HepG2 (cell line): ENCODE data around the gene ARHGEF40. TPM values are rescaled to one million over a fixed set of nuclear protein-coding genes. Genes with fewer than 3 reads are reported as not detected.

Source experiments
- ARHGAP35 ChIP-seq: sonication (generic); formaldehyde crosslinking; IDR thresholded peaks from 2 replicates; pipeline ENCODE4 v1.9.0; 2022; ENCODE audit warnings: mild to moderate bottlenecking, inconsistent platforms, moderate library complexity, missing genetic modification reagents, borderline replicate concordance
- CERS6 ChIP-seq: sonication (generic); formaldehyde crosslinking; IDR thresholded peaks from 2 replicates; pipeline ENCODE4 v1.5.0; 2020; ENCODE audit warnings: missing genetic modification reagents
- DR1 ChIP-seq: sonication (generic); formaldehyde crosslinking; IDR thresholded peaks from 2 replicates; pipeline ENCODE4 v1.8.0; 2021; ENCODE audit warnings: mild to moderate bottlenecking, missing genetic modification reagents, inconsistent platforms
- FOXC1 ChIP-seq: sonication (generic); formaldehyde crosslinking; IDR thresholded peaks from 2 replicates; pipeline ENCODE4 v1.8.0; 2022; ENCODE audit warnings: mild to moderate bottlenecking, missing genetic modification reagents, borderline replicate concordance
- FOXJ3 ChIP-seq: sonication (generic); formaldehyde crosslinking; IDR thresholded peaks from 2 replicates; pipeline ENCODE4 v1.4.0; 2020; ENCODE audit warnings: missing genetic modification reagents, mild to moderate bottlenecking, borderline replicate concordance
- MIXL1 ChIP-seq: IDR thresholded peaks from 2 replicates; pipeline ENCODE4 v1.6.1; 2016
- NFAT5 ChIP-seq: sonication (generic); formaldehyde crosslinking; IDR thresholded peaks from 2 replicates; pipeline ENCODE4 v1.4.0; 2020; ENCODE audit warnings: missing genetic modification reagents
- RARG ChIP-seq: sonication (generic); formaldehyde crosslinking; IDR thresholded peaks from 2 replicates; pipeline ENCODE4 v1.4.0; 2020; ENCODE audit warnings: low read depth, mild to moderate bottlenecking, missing genetic modification reagents
- THRA ChIP-seq: sonication (generic); formaldehyde crosslinking; IDR thresholded peaks from 2 replicates; pipeline ENCODE4 v1.4.0; 2020; ENCODE audit warnings: missing genetic modification reagents, borderline replicate concordance
- ZBTB25 ChIP-seq: IDR thresholded peaks from 2 replicates; pipeline ENCODE4 v1.6.1; 2018; ENCODE audit warnings: missing genetic modification reagents
- ZBTB42 ChIP-seq: sonication (generic); formaldehyde crosslinking; IDR thresholded peaks from 2 replicates; pipeline ENCODE4 v1.5.0; 2020; ENCODE audit warnings: mild to moderate bottlenecking, missing genetic modification reagents
- ZFP36 ChIP-seq: fragments of 150-350 bp; IDR thresholded peaks from 2 replicates; pipeline ENCODE4 v1.6.1; 2018; ENCODE audit warnings: borderline replicate concordance, low read length, low read depth; ENCODE audit not compliant: partially characterized antibody
- ZNF124 ChIP-seq: sonication (generic); formaldehyde crosslinking; IDR thresholded peaks from 2 replicates; pipeline ENCODE4 v1.4.0; 2020; ENCODE audit warnings: missing genetic modification reagents
- ZNF180 ChIP-seq: sonication (generic); formaldehyde crosslinking; IDR thresholded peaks from 2 replicates; pipeline ENCODE4 v1.4.0; 2020; ENCODE audit warnings: low read depth, missing genetic modification reagents, borderline replicate concordance
- ZNF230 ChIP-seq: sonication (generic); formaldehyde crosslinking; IDR thresholded peaks from 2 replicates; pipeline ENCODE4 v1.4.0; 2020; ENCODE audit warnings: mild to moderate bottlenecking, missing genetic modification reagents
- ZNF354B ChIP-seq: sonication (generic); formaldehyde crosslinking; IDR thresholded peaks from 2 replicates; pipeline ENCODE4 v1.8.0; 2022; ENCODE audit warnings: mild to moderate bottlenecking, missing genetic modification reagents
- ZNF362 ChIP-seq: sonication (generic); formaldehyde crosslinking; IDR thresholded peaks from 2 replicates; pipeline ENCODE4 v1.4.0; 2020; ENCODE audit warnings: missing genetic modification reagents, mild to moderate bottlenecking, borderline replicate concordance
- ZNF564 ChIP-seq: sonication (generic); formaldehyde crosslinking; IDR thresholded peaks from 2 replicates; pipeline ENCODE4 v1.8.1; 2023; ENCODE audit warnings: mild to moderate bottlenecking, missing genetic modification reagents
- ZSCAN12 ChIP-seq: sonication (generic); formaldehyde crosslinking; IDR thresholded peaks from 2 replicates; pipeline ENCODE4 v1.9.0; 2021; ENCODE audit warnings: mild to moderate bottlenecking, missing genetic modification reagents
- polyA plus RNA-seq, 8 experiments: library from polyadenylated mRNA; depleted of rRNA in 3 of 8; stranded (reverse) in 7 of 8; unstranded in 1 of 8; fragments of >200 nt; fragmentation: Illumina TruSeq in 4 of 8; extraction: Trizol in 4 of 8; gene quantifications; 2 replicates each; pipeline versions ENCODE4 v1.2.1 to v1.2.3, GENCODE V29; 2011 to 2016; ENCODE audit warnings: low read depth in 4 of 8, missing spikeins in 1 of 8, mixed read lengths in 1 of 8; ENCODE audit not compliant: insufficient read depth in 1 of 8
- total RNA-seq, 5 experiments: library from RNA; depleted of rRNA; stranded (reverse); fragments of >200 nt; fragmentation: Illumina TruSeq; extraction: Trizol; gene quantifications; 2 replicates each; pipeline ENCODE4 v1.2.3, GENCODE V29; 2016; ENCODE audit warnings: low read depth in 1 of 5

ARHGEF40 gene
- total and polyA plus RNA-seq, 2 of the 13 experiments (the other 11 are each of a cell fraction or from before 2014, with no cell fraction given) = 28.1 to 78.1 TPM

GRCh38 chr14:21092273-21093011, 22.3 kb downstream of the ARHGEF40 start (continued):
- TF ChIP-seq ZNF362 (CRISPR knock-in tag) (no peak), ZNF180 (CRISPR knock-in tag) (0 out of 2 replicates have a peak, but pooled peaks have one; percentile 30), ZBTB42 (CRISPR knock-in tag) (no peak), ZBTB25 (CRISPR knock-in tag) (peak; percentile 88; the same call in 1 of the 2 replicates), MIXL1 (CRISPR knock-in tag) (peak; percentile 73; the same call in 1 of the 2 replicates), RARG (CRISPR knock-in tag) (no peak), FOXJ3 (no peak), THRA (peak; percentile 91), ZNF354B (no peak; the same call in 1 of the 2 replicates), FOXC1 (CRISPR knock-in tag) (peak; percentile 94), NFAT5 (CRISPR knock-in tag) (no peak), ZFP36 (peak; percentile 69), DR1 (CRISPR knock-in tag) (no peak; the same call in 1 of the 2 replicates), ZSCAN12 (CRISPR knock-in tag) (no peak), CERS6 (CRISPR knock-in tag) (no peak), ARHGAP35 (CRISPR knock-in tag) (peak; percentile 74; the same call in 1 of the 2 replicates), ZNF564 (CRISPR knock-in tag) (no peak), ZNF230 (peak; percentile 97), ZNF124 (peak; percentile 80)
